Keratinocyte (primary cell): ENCODE results near the gene GNG3. TPM values are rescaled to one million over a fixed set of nuclear protein-coding genes. Genes with fewer than 3 reads are reported as not detected.

ENCODE experiments used
- DNase-seq: peaks from one replicate; pipeline ENCODE4 v3.0.0-alpha.2; 2011; ENCODE audit warnings: low read depth, missing footprints, low spot score
- FAIRE-seq: peaks from 2 replicates; lab custom pipeline; 2011; peaks lifted over from hg19 to GRCh38; lab: Jason Lieb, UNC
- H2AFZ ChIP-seq: 2 replicates; pipeline ENCODE4 v1.6.0; 2012; ENCODE audit warnings: low read length, control low read depth, inconsistent platforms; ENCODE audit not compliant: control insufficient read depth
- H3K27ac ChIP-seq: 2 replicates; pipeline ENCODE4 v1.5.1; 2011; ENCODE audit warnings: low read length; ENCODE audit not compliant: control insufficient read depth, insufficient read depth
- H3K27me3 ChIP-seq: 3 replicates; pipeline ENCODE4 v1.6.0; 2011; ENCODE audit warnings: low read length; ENCODE audit not compliant: control insufficient read depth, insufficient read depth; ENCODE audit errors: extremely low read depth
- H3K36me3 ChIP-seq, 2 experiments: 2 replicates in 1 of 2; 3 replicates in 1 of 2; pipeline ENCODE4 v1.5.1; 2011; ENCODE audit warnings: low read length in 2 of 2, mild to moderate bottlenecking in 1 of 2; ENCODE audit not compliant: control insufficient read depth in 2 of 2, insufficient read depth in 2 of 2; ENCODE audit errors: extremely low read depth in 1 of 2
- H3K4me1 ChIP-seq: 3 replicates; pipeline ENCODE4 v1.5.1; 2011; ENCODE audit warnings: low read length; ENCODE audit not compliant: control insufficient read depth, insufficient read depth; ENCODE audit errors: extremely low read depth
- H3K4me2 ChIP-seq: 3 replicates; pipeline ENCODE4 v1.6.0; 2011; ENCODE audit warnings: low read depth, low read length; ENCODE audit not compliant: control insufficient read depth, insufficient read depth; ENCODE audit errors: extremely low read depth
- H3K4me3 ChIP-seq, 3 experiments: fragments of 200-600 bp in 1 of 3; sonication (generic) in 1 of 3; 2 replicates in 2 of 3; 3 replicates in 1 of 3; pipeline ENCODE4 v1.5.1; 2011 to 2016; ENCODE audit warnings: low read length in 3 of 3, mild to moderate bottlenecking in 3 of 3, control low read depth in 2 of 3, inconsistent platforms in 1 of 3, low read depth in 1 of 3, mixed read lengths in 1 of 3, mixed run types in 1 of 3, moderate library complexity in 1 of 3; ENCODE audit not compliant: control insufficient read depth in 2 of 3, insufficient read depth in 2 of 3; ENCODE audit errors: extremely low read depth in 1 of 3
- H3K79me2 ChIP-seq: 2 replicates; pipeline ENCODE4 v1.6.0; 2012; ENCODE audit warnings: low read length; ENCODE audit not compliant: control insufficient read depth, insufficient read depth
- H3K9ac ChIP-seq: 3 replicates; pipeline ENCODE4 v1.6.0; 2011; ENCODE audit warnings: low read length; ENCODE audit not compliant: control insufficient read depth, insufficient read depth; ENCODE audit errors: extremely low read depth
- H3K9me1 ChIP-seq: 3 replicates; pipeline ENCODE4 v1.6.0; 2011; ENCODE audit warnings: low read length; ENCODE audit not compliant: control insufficient read depth, insufficient read depth; ENCODE audit errors: extremely low read depth
- H3K9me3 ChIP-seq: 2 replicates; pipeline ENCODE4 v1.5.1; 2012; ENCODE audit warnings: low read depth, low read length; ENCODE audit not compliant: control insufficient read depth
- H4K20me1 ChIP-seq: 3 replicates; pipeline ENCODE4 v1.6.0; 2011; ENCODE audit warnings: low read length; ENCODE audit not compliant: control insufficient read depth, insufficient read depth; ENCODE audit errors: extremely low read depth
- EZH2 ChIP-seq: IDR thresholded peaks from one replicate; pipeline ENCODE4 v1.6.1; 2012; ENCODE audit warnings: inconsistent platforms, mild to moderate bottlenecking, low read length, moderate library complexity
- dilution Hi-C: fragments of 300-500 bp; cut with MboI; formaldehyde crosslinking; loops from one replicate; pipeline ENCODE4 v1.7.0; 2020; ENCODE audit warnings: low sequenced_read_pairs; ENCODE audit not compliant: extremely low pct_ligation_motif_present
- polyA plus RNA-seq, 5 experiments: library from polyadenylated mRNA; depleted of rRNA in 3 of 5; stranded (reverse) in 3 of 5; stranded (forward) in 1 of 5; unstranded in 1 of 5; fragments of >200 nt; gene quantifications; 1 replicate in 1 of 5; 2 replicates in 3 of 5; 3 replicates in 1 of 5; pipeline versions ENCODE4 v1.2.1 to v1.2.3, GENCODE V29; 2011 to 2012; ENCODE audit warnings: missing spikeins in 2 of 5, low read depth in 1 of 5, low replicate concordance in 1 of 5
- TF ChIP-seq, protein P1 (sequence below), 3 experiments: IDR thresholded peaks in 1 of 3; conservative IDR thresholded peaks in 1 of 3; optimal IDR thresholded peaks in 1 of 3; 2 replicates in 2 of 3; 3 replicates in 1 of 3; pipeline versions ENCODE3 to v1.5.1; 2011; ENCODE audit warnings: low read length in 3 of 3, mild to moderate bottlenecking in 3 of 3, moderate library complexity in 2 of 3, control low read depth in 1 of 3, inconsistent platforms in 1 of 3; ENCODE audit not compliant: insufficient read depth in 2 of 3; ENCODE audit errors: extremely low read depth in 1 of 3

Gene GNG3
- polyA plus RNA-seq, 1 donor (not counting 4 experiments of a cell fraction or from before 2014, with no cell fraction given): not detected

DNA sequence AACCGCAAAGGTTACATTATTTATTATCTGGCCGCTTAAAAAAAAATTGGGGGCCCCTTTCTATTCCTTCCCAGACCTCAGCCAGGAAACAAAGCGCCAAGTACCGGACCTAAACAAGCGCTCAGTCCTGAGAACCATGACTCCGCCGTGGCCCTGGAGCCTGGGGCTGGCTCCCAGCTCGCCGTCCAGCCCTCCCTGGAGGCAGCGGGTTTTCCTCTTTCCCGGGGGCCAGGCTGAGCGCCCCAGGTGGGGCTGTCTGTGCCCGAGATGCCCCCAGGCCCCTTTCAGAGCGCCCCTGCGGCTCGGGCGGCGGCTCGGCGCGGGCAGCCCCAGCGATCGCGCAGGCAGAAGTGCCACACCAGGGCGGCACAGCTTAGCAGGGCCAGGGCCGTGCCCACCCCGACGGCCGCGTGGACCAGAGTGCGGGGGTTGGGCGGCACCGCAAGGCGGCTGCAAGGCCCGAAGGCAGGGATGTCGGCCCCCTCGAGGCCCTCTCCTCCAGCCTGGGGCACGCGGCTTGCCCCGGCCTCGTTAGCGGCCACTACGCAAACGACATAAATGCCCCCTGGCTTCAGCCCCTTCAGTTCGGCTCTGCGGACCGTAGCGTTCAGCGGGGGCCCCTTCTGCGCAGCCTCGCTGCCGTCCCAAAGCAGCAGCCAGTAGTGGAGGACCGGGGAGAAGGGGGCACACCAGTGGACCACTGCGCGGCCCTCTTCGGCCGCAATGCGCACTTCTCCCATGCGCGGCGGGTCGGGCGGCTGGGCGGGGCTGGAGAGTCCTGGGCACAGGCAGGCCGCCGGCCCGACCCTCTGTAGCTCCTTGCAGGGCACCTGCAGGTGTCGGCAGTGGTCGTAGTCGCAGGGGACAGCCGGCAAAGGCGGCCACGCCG, 19.7 kb upstream of the GNG3 start:
- FAIRE-seq (no peak), DNase-seq (no peak)
- Histone ChIP-seq H3K4me2 (no peak overlapping the region), H3K79me2 (no peaks in the 10 kb centered on the region), H3K36me3 (peaks cover 4 to 15% of the 10 kb centered on the region in 2 experiments), H3K4me3 (no peak overlapping the region), H3K4me1 (peaks cover 12% of the 10 kb centered on the region), H3K27me3 (no peaks in the 10 kb centered on the region), H3K9ac (no peak overlapping the region), H2AFZ (no peak overlapping the region), H3K27ac (no peak overlapping the region), H4K20me1 (no peaks in the 10 kb centered on the region), H3K9me1 (no peaks in the 10 kb centered on the region), H3K9me3 (no peaks in the 10 kb centered on the region)
- TF ChIP-seq, protein P1, sequence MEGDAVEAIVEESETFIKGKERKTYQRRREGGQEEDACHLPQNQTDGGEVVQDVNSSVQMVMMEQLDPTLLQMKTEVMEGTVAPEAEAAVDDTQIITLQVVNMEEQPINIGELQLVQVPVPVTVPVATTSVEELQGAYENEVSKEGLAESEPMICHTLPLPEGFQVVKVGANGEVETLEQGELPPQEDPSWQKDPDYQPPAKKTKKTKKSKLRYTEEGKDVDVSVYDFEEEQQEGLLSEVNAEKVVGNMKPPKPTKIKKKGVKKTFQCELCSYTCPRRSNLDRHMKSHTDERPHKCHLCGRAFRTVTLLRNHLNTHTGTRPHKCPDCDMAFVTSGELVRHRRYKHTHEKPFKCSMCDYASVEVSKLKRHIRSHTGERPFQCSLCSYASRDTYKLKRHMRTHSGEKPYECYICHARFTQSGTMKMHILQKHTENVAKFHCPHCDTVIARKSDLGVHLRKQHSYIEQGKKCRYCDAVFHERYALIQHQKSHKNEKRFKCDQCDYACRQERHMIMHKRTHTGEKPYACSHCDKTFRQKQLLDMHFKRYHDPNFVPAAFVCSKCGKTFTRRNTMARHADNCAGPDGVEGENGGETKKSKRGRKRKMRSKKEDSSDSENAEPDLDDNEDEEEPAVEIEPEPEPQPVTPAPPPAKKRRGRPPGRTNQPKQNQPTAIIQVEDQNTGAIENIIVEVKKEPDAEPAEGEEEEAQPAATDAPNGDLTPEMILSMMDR (optimal IDR thresholded peaks at IDR 0.05 in 1 of 3, IDR thresholded peaks at IDR 0.05 in 1 of 3, conservative IDR thresholded peaks at IDR 0.05 in 1 of 3; ENCODE audit: extremely low read depth in 1 of 3, insufficient read depth in 2 of 3, low read length in 3 of 3): no peak
- no peak for TF ChIP-seq EZH2
- dilution Hi-C loops: no loop called here

DNA sequence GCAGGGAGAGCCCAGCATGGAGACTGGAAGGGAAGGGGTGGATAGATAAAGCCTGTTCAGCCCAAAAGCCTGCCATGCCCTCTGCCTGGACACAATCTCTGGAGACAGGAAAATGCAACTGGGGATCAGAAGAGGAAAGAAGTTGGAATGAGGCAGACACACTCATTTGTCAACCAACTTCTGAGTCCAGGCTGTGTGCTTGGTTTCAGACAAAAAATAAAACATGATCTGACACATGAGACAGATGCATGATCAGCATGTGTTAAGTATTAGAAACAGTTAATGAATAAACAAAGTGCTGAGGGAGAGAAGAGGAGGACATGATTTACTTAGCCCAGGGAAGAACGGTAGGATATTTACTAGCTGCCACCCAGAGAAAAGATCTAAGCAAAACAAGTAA, 19.0 kb upstream of the GNG3 start:
- H3K79me2 ChIP-seq: no peaks in the 10 kb centered on the region
- peaks cover 12% of the 10 kb centered on the region for H3K4me1 ChIP-seq
- TF ChIP-seq EZH2: no peak
- TF ChIP-seq, protein P1 (optimal IDR thresholded peaks at IDR 0.05 in 1 of 3, IDR thresholded peaks at IDR 0.05 in 1 of 3, conservative IDR thresholded peaks at IDR 0.05 in 1 of 3; ENCODE audit: extremely low read depth in 1 of 3, insufficient read depth in 2 of 3, low read length in 3 of 3): no peak
- H3K9me3 ChIP-seq: no peaks in the 10 kb centered on the region
- H4K20me1 ChIP-seq: no peaks in the 10 kb centered on the region
- H3K27ac ChIP-seq: no peak overlapping the region
- no peak for FAIRE-seq
- H3K27me3 ChIP-seq: no peaks in the 10 kb centered on the region
- peaks cover 4 to 16% of the 10 kb centered on the region in 2 experiments for H3K36me3 ChIP-seq
- DNase-seq: no peak
- dilution Hi-C loops: no loop called here
- no peak overlapping the region for H2AFZ ChIP-seq
- H3K9me1 ChIP-seq: no peaks in the 10 kb centered on the region
- no peak overlapping the region for H3K4me3 ChIP-seq
- no peak overlapping the region for H3K4me2 ChIP-seq
- H3K9ac ChIP-seq: no peak overlapping the region
